ENCODE data around the gene MEF2C. TPM values are rescaled to one million over a fixed set of nuclear protein-coding genes. Genes with fewer than 3 reads are reported as not detected.

The MEF2C gene
- total and polyA plus RNA-seq, 2 of the 13 experiments (the other 11 are each of a cell fraction or from before 2014, with no cell fraction given): 0.02 TPM; not detected in 1

GRCh38 chr5:88863523-88863922 lies 19.5 kb downstream of the MEF2C start:
- no peak overlapping the region for H2AFZ ChIP-seq (ENCODE audit: low read length)

More at GRCh38 chr5:88863523-88863922, 19.5 kb downstream of the MEF2C start:
- ATAC-seq (no peak), FAIRE-seq (no peak), DNase-seq (ENCODE audit: low spot score) (no peak)
- no peaks in the 10 kb centered on the region for H3K27me3 ChIP-seq (ENCODE audit: control insufficient read depth in 1 of 2, insufficient read depth in 2 of 2, low read length in 2 of 2)
- WGBS (ENCODE audit: low lambda C conversion rate): 8% methylated on average over 5 of the region's 5 CpGs
- no peaks in the 10 kb centered on the region for H3K36me3 ChIP-seq (replicated peaks in 1 of 2; ENCODE audit: control insufficient read depth in 1 of 2, insufficient read depth in 2 of 2, low read length in 2 of 2)
- H3K4me3 ChIP-seq (replicated peaks in 1 of 3; ENCODE audit: insufficient read depth in 1 of 3, low read depth in 2 of 3, low read length in 3 of 3): no peak overlapping the region
- H3K9me3 ChIP-seq (ENCODE audit: low read length): no peaks in the 10 kb centered on the region
- H4K20me1 ChIP-seq (ENCODE audit: insufficient read depth, low read length): no peaks in the 10 kb centered on the region
- BruUV-seq (replicated peaks): no TSS peak
- intact Hi-C loops (cut with micrococcal nuclease; ENCODE audit: unreplicated experiment) (no loop called here), in situ Hi-C loops (cut with HindIII; ENCODE audit: extremely low pct_ligation_motif_present, low pct_unique_long_range_greater_than_20kb) (no loop called here)
- H3K4me2 ChIP-seq (ENCODE audit: low read depth, low read length): no peak overlapping the region
- no peak for TF ChIP-seq ZNF484 (CRISPR knock-in tag; IDR thresholded peaks at IDR 0.05; ENCODE audit: borderline replicate concordance, low read depth)
- TF ChIP-seq, protein P1, sequence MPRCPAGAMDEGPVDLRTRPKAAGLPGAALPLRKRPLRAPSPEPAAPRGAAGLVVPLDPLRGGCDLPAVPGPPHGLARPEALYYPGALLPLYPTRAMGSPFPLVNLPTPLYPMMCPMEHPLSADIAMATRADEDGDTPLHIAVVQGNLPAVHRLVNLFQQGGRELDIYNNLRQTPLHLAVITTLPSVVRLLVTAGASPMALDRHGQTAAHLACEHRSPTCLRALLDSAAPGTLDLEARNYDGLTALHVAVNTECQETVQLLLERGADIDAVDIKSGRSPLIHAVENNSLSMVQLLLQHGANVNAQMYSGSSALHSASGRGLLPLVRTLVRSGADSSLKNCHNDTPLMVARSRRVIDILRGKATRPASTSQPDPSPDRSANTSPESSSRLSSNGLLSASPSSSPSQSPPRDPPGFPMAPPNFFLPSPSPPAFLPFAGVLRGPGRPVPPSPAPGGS (CRISPR knock-in tag; IDR thresholded peaks at IDR 0.05): no peak
- TF ChIP-seq, protein P2, sequence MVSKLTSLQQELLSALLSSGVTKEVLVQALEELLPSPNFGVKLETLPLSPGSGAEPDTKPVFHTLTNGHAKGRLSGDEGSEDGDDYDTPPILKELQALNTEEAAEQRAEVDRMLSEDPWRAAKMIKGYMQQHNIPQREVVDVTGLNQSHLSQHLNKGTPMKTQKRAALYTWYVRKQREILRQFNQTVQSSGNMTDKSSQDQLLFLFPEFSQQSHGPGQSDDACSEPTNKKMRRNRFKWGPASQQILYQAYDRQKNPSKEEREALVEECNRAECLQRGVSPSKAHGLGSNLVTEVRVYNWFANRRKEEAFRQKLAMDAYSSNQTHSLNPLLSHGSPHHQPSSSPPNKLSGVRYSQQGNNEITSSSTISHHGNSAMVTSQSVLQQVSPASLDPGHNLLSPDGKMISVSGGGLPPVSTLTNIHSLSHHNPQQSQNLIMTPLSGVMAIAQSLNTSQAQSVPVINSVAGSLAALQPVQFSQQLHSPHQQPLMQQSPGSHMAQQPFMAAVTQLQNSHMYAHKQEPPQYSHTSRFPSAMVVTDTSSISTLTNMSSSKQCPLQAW (CRISPR knock-in tag; IDR thresholded peaks at IDR 0.05): no peak
- TF ChIP-seq ZNF460 (CRISPR knock-in tag; IDR thresholded peaks at IDR 0.05; ENCODE audit: borderline replicate concordance): no peak
- no peak for TF ChIP-seq TAF15 (IDR thresholded peaks at IDR 0.05; ENCODE audit: low read depth, low read length, poor library complexity, severe bottlenecking)
- no peak for TF ChIP-seq ZBTB42 (CRISPR knock-in tag; IDR thresholded peaks at IDR 0.05)
- TF ChIP-seq JUNB (CRISPR knock-in tag; IDR thresholded peaks at IDR 0.05; ENCODE audit: borderline replicate concordance): no peak
- TF ChIP-seq SMAD9 (CRISPR knock-in tag; IDR thresholded peaks at IDR 0.05): no peak
- H3K27ac ChIP-seq (ENCODE audit: extremely low read length, insufficient read depth, low read length): no peak overlapping the region
- no peak overlapping the region for H3K9ac ChIP-seq (ENCODE audit: insufficient read depth, low read depth, low read length)
- H3K79me2 ChIP-seq (ENCODE audit: insufficient read depth, low read length): no peaks in the 10 kb centered on the region
- no peaks in the 10 kb centered on the region for H3K4me1 ChIP-seq (ENCODE audit: insufficient read depth, low read length)
- ChIA-PET CTCF (ENCODE audit: low intra/inter-chr PET ratio, low total read pairs) (no interaction called here), POLR2A (no interaction called here)
